Activated T-cell treated with anti-CD3 and anti-CD28 coated beads, Interleukin-2, amount 50 U/mL, for 72 hours (primary cell): ENCODE results near the gene SARNP. TPM values are rescaled to one million over a fixed set of nuclear protein-coding genes. Genes with fewer than 3 reads are reported as not detected.

ENCODE experiments used
- ATAC-seq, 2 donors: fragments of 150-1000 bp; cut with Tn5 transposase; replicated peaks in 1 of 2; 2 replicates each; pipeline ENCODE4 v1.10.0; 2021; ENCODE audit warnings: moderate library complexity in 2 of 2, mild to moderate bottlenecking in 1 of 2
- DNase-seq, 2 donors: peaks; one replicate each; pipeline ENCODE4 v3.0.0; 2021 to 2022; ENCODE audit warnings: mixed read lengths in 1 of 2
- H3K27ac Mint-ChIP-seq: one replicate; pipeline ENCODE4 v1.8.0; 2022; ENCODE audit warnings: mild to moderate bottlenecking, moderate library complexity, mixed read lengths
- H3K27me3 Mint-ChIP-seq: one replicate; pipeline ENCODE4 v1.8.0; 2022; ENCODE audit warnings: low read depth, mixed read lengths
- H3K36me3 Mint-ChIP-seq, 2 donors: one replicate each; pipeline ENCODE4 v1.8.0; 2022; ENCODE audit warnings: mixed read lengths in 2 of 2, mild to moderate bottlenecking in 1 of 2; ENCODE audit not compliant: insufficient read depth in 2 of 2
- H3K4me1 Mint-ChIP-seq: one replicate; pipeline ENCODE4 v1.8.0; 2022; ENCODE audit warnings: low read depth, mixed read lengths
- H3K4me3 Mint-ChIP-seq, 2 donors: one replicate each; pipeline ENCODE4 v1.8.0; 2022; ENCODE audit warnings: mild to moderate bottlenecking in 2 of 2, mixed read lengths in 2 of 2, moderate library complexity in 2 of 2
- H3K9me3 Mint-ChIP-seq, 2 donors: one replicate each; pipeline ENCODE4 v1.8.0; 2022; ENCODE audit warnings: mixed read lengths in 2 of 2
- total RNA-seq, 2 donors: library from RNA; stranded (reverse); gene quantifications; one replicate each; pipeline ENCODE4 v1.2.3, GENCODE V29; 2022

SARNP gene
- total RNA-seq, 2 donors from 2014 or later: 106 to 127 TPM

DNA sequence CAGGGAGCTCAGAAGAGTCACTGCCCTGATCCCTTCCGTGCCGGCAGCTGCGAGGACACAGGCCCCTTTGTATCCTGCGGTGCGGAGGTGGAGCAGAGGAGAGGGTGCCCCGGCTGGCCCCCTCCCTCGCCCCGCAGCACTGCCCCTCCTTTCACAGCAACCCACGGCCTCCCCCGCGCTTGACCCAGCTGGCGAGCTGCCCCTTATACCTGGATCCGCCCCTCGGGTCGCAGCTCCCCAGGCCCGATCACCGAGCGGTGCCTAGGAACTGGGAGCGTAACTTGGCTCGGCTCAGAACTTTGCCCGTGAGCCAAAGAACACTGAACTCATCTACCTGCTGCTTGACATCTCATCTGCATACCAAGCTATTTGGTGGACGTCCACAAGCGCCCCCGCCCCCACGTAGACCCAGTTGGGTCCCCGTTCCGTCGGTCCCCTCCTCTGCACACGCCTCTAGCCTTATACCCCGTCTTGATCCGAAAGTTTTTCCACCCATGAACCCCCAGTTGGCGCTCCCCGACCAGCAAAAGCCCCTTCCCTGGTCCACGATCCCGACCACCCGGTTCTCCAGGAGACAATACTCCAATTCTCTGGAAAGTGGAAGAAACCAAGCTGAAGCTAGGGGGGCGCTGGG, 12.6 kb upstream of the SARNP start:
- peak overlapping the region; percentile 92 for H3K27ac Mint-ChIP-seq
- H3K27me3 Mint-ChIP-seq: no peaks in the 10 kb centered on the region
- no peaks in the 10 kb centered on the region for H3K9me3 Mint-ChIP-seq
- DNase-seq (peak; percentile 44 to 50), ATAC-seq (peak; percentile 12 to 17)
- H3K4me1 Mint-ChIP-seq: peaks cover 60% of the 10 kb centered on the region
- peaks cover 9 to 15% of the 10 kb centered on the region in 2 donors for H3K36me3 Mint-ChIP-seq
- H3K4me3 Mint-ChIP-seq: peak overlapping the region; percentile 98 to 99

DNA sequence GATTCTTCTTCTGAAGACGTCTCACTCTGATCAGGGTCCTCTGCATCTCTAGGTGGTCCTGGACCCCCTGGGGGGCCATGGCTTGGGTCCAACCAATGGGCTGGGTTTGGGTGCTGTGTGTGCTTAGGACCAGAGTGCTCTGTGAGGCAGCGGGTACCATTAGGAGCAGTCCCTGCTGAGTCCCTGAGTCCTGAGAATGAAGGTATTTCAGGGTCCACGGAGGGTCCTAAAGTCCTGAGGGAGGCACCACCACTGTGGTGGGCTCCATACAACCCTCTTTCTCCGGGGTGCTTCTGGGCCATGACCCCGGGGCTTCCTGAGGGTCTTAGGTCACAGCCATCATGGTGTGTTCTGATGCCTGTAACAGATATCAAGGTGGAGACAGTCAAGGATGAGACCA, 10.8 kb upstream of the SARNP start:
- Mint-ChIP-seq H3K4me3 (peak overlapping the region; percentile 98 to 99), H3K27me3 (no peaks in the 10 kb centered on the region), H3K27ac (peak overlapping the region; percentile 95), H3K9me3 (no peaks in the 10 kb centered on the region), H3K36me3 (peaks cover 10 to 13% of the 10 kb centered on the region in 2 donors), H3K4me1 (peaks cover 67% of the 10 kb centered on the region)
- DNase-seq (no peak), ATAC-seq (no peak)

DNA sequence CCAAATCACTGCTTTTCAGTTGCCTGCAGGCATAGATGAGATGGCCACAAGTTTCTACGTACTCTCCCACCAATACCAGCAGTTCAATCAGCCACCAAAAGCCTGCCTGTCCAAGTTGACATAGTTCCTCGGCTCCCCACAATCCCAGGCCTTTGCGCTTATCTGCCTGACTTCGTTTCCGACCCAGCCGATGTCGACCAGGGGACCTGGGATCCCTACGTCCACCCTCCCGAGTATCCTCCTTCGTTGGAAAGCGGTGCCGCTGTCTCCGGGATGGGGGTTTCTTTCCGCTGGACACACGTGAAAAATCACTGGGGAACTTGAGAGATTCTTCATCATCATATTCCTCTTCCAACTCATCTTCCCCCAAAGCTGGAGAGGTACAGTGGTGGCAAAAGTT, 10.3 kb upstream of the SARNP start:
- Mint-ChIP-seq H3K4me3 (peak overlapping the region; percentile 98 to 99), H3K36me3 (peaks cover 12 to 15% of the 10 kb centered on the region in 2 donors), H3K9me3 (no peaks in the 10 kb centered on the region), H3K27ac (peak overlapping the region; percentile 95), H3K27me3 (no peaks in the 10 kb centered on the region), H3K4me1 (peaks cover 65% of the 10 kb centered on the region)
- no peak for DNase-seq
- no peak for ATAC-seq

DNA sequence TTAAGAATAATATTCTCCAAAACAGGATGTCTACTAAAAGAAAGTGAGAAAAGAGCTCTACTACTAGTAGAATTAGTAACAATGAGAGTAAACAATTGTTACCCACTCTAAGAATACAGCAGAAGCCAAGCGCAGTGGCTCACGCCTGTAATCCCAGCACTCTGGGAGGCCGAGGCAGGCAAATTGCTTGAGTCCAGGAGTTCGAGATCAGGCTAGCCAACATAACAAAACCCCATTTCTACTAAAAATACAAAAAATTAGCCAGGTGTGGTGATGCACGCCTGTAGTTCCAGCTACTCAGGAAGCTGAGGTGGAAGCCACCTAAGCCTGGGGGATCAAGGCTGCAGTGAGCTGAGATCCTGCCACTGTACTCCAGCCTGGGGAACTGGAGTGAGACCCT, 7.2 kb upstream of the SARNP start:
- H3K36me3 Mint-ChIP-seq: peaks cover 10 to 19% of the 10 kb centered on the region in 2 donors
- H3K4me3 Mint-ChIP-seq: peak overlapping the region; percentile 93 to 98
- peaks cover 47% of the 10 kb centered on the region for H3K4me1 Mint-ChIP-seq
- no peaks in the 10 kb centered on the region for H3K9me3 Mint-ChIP-seq
- ATAC-seq: no peak
- peak overlapping the region; percentile 99 for H3K27ac Mint-ChIP-seq
- peak in 1 of 2 donors; percentile 9 for DNase-seq
- no peaks in the 10 kb centered on the region for H3K27me3 Mint-ChIP-seq

DNA sequence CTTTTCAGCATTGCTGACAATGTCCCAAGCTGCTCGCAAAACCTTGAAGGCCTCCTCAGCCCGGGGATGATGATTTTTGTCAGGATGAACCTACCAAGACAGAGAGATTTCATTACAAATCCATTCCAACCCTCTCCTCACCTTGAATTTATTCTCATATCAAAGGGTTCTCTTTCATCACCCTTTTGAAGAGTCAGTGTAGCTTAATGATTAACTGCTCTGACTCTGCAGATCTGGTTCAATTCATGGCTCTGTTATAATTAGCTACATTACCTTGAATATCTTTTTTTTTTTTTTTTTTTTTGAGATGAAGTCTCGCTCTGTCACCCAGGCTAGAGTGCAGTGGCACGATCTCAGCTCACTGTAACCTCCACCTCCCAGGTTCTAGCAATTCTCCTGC, 5.9 kb upstream of the SARNP start:
- Mint-ChIP-seq H3K27ac (peak overlapping the region; percentile 99), H3K4me1 (peaks cover 56% of the 10 kb centered on the region), H3K9me3 (no peaks in the 10 kb centered on the region), H3K36me3 (peaks cover 7 to 19% of the 10 kb centered on the region in 2 donors), H3K4me3 (no peak overlapping the region), H3K27me3 (no peaks in the 10 kb centered on the region)
- ATAC-seq: no peak
- DNase-seq: no peak

DNA sequence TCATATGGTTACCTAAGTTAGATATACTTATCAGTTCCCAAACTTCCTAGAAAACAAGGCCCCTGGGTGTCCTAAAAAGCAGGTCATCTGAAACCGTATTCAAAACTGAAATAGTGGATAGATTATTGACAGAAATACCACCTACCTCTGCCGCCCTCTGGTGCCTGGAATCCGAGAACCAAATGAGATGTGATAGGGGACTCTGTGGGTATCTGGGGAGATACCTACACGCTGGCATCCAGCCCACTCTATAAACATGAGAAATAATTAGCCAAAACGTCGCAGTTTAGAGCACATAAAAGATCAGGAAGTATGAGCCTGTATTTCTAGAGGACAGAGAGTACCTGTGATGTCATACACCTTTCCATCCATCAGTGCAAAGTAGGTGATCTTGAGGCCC, 4.7 kb upstream of the SARNP start:
- Mint-ChIP-seq H3K36me3 (peaks cover 5 to 13% of the 10 kb centered on the region in 2 donors), H3K27me3 (no peaks in the 10 kb centered on the region)

DNA sequence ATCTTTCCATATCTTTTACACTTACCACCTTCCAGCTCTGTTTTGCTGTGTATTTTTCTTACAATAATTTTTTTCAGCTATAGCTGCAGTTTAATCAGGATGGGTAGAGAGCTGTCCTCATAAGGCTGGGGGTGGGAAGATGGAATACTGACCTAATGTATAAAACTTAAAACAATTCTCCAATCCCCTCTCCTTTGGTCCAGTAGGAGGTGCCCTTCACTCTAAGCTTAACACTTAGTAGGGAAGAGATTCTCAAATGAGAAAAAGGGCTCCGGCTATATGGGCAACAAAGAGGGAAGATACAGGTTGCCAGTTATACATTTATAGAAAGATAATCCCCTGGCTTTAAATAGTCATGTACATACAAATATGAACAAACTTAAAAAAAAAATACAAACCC, 3.2 kb upstream of the SARNP start:
- H3K27me3 Mint-ChIP-seq: no peaks in the 10 kb centered on the region
- peaks cover 37% of the 10 kb centered on the region for H3K4me1 Mint-ChIP-seq
- no peak for ATAC-seq
- H3K9me3 Mint-ChIP-seq: no peaks in the 10 kb centered on the region
- H3K27ac Mint-ChIP-seq: peak overlapping the region; percentile 68
- DNase-seq: no peak
- H3K36me3 Mint-ChIP-seq: peaks cover 5 to 10% of the 10 kb centered on the region in 2 donors
- H3K4me3 Mint-ChIP-seq: no peak overlapping the region

More for the DNA sequence above, 4.7 kb upstream of the SARNP start:
- Mint-ChIP-seq H3K9me3 (no peaks in the 10 kb centered on the region), H3K4me3 (no peak overlapping the region), H3K27ac (peak overlapping the region; percentile 29), H3K4me1 (peaks cover 46% of the 10 kb centered on the region)
- DNase-seq (no peak), ATAC-seq (no peak)

DNA sequence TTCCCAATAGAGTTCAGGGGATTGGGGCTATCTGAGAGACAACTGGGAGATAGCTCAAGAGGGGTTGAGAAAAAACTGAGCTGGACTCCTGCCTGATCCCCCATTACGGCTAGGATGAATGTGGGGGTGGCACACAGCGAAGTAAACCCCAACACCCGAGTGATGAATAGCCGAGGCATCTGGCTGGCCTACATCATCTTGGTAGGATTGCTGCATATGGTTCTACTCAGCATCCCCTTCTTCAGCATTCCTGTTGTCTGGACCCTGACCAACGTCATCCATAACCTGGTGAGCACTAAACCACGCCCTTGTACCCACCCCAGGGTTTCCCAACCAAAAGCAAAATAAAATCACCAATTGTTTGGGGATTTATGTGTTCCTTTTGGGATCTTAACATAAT, 1.4 kb upstream of the SARNP start:
- Mint-ChIP-seq H3K9me3 (no peaks in the 10 kb centered on the region), H3K36me3 (peaks cover 8 to 15% of the 10 kb centered on the region in 2 donors), H3K27ac (no peak overlapping the region), H3K4me1 (peaks cover 38% of the 10 kb centered on the region), H3K4me3 (no peak overlapping the region), H3K27me3 (no peaks in the 10 kb centered on the region)
- ATAC-seq: no peak
- DNase-seq: no peak

DNA sequence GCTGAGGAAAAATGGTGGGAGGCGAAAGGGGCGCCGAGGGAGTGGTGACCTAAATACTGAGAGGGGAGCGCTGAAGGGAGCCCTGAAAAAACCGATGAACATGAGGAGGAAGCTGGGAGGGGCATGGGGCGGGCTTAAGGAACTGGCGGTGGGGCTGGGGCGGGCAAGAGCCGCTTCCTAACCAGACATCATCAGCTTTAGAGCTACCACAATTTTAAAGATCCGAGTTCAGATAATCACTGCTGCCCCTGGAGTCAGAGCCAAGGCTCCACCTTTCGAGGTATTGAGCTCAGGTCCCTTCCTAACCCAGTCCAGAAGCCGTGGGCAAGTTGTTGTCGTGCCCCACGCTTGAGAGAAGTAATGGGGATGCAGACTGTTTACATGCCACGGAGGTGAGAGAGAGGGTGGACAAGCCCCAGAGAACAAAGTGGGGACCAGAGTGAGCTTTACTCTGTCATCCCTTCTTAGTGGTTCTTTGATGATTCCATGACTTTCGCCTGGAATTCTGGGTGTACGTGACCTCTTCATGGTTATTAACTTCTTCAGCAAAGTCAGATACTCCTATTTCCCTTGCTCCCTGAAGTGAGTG, 710 bp upstream of the SARNP start:
- H3K4me3 Mint-ChIP-seq: no peak overlapping the region
- peaks cover 6 to 15% of the 10 kb centered on the region in 2 donors for H3K36me3 Mint-ChIP-seq
- ATAC-seq: peak; percentile 59 to 61
- H3K9me3 Mint-ChIP-seq: no peaks in the 10 kb centered on the region
- peaks cover 39% of the 10 kb centered on the region for H3K4me1 Mint-ChIP-seq
- no peak overlapping the region for H3K27ac Mint-ChIP-seq
- DNase-seq: no peak
- no peaks in the 10 kb centered on the region for H3K27me3 Mint-ChIP-seq

DNA sequence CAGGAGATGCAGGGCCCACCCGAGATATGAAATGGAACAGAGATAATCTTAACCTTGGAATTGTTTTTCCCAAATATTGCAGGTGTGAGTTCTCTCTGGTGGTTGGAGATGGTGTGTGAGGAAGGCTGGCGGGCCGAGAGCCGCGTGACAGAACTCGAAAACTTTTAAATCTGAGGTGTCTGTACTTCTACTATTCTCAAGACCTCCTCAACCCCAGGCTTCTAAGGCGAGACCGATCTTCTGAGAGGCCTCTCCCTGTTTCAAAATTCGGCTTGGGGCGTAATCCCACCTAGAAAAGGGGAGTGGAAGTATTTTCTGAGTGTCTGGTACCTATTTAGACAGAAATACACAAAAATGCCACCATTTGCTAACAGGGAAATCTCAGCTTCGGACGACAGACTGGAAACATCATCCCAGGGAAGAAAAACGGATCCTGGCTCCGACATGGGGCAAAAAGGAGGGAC, 611 bp downstream of the SARNP start:
- Mint-ChIP-seq H3K36me3 (peaks cover 9 to 14% of the 10 kb centered on the region in 2 donors), H3K9me3 (no peaks in the 10 kb centered on the region), H3K4me3 (no peak overlapping the region), H3K4me1 (peaks cover 52% of the 10 kb centered on the region), H3K27me3 (no peaks in the 10 kb centered on the region), H3K27ac (no peak overlapping the region)
- no peak for ATAC-seq
- DNase-seq: no peak

DNA sequence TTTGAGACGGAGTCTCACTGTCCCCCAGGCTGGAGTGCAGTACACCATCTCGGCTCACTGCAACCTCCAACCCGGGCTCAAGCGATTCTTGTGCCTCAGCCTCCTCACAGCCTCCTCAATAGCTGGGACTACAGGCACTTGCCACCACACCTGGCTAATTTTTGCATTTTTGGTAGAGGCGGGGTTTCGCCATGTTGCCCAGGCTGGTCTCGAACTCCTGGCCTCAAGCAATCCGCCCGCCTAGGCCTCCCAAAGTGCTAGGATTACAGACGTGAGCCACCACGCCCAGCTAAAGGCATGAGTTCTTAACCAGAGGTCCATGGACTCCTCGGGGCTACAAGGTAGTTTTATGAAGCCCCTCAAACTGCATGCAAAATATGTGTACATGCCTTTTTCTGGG, 2.1 kb downstream of the SARNP start:
- Mint-ChIP-seq H3K27ac (peak overlapping the region; percentile 88), H3K4me1 (peaks cover 60% of the 10 kb centered on the region), H3K4me3 (no peak overlapping the region), H3K36me3 (peaks cover 9 to 11% of the 10 kb centered on the region in 2 donors), H3K9me3 (no peaks in the 10 kb centered on the region), H3K27me3 (no peaks in the 10 kb centered on the region)
- ATAC-seq: no peak
- DNase-seq: no peak

DNA sequence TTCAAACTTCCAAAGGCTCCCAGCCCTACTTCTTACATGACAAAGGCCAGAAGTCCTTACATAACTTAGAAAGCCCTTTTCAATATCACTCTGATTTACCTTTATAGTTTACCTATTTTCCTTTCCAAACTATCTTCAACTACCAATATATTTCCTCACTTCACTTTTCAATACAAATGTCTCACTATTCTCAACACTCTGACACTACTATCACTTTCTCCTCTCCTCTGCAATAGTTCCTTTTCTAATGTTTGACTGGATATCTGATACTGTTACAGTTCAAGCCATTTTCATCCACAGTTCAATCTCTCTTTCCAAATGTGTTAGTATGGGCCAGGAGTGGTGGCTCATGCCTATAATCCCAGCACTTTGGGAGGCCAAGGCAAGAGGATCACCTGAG, 3.3 kb downstream of the SARNP start:
- no peaks in the 10 kb centered on the region for H3K9me3 Mint-ChIP-seq
- ATAC-seq: no peak
- no peak for DNase-seq
- H3K4me1 Mint-ChIP-seq: peaks cover 60% of the 10 kb centered on the region
- peak overlapping the region; percentile 18 for H3K27ac Mint-ChIP-seq
- peaks cover 9 to 15% of the 10 kb centered on the region in 2 donors for H3K36me3 Mint-ChIP-seq
- no peaks in the 10 kb centered on the region for H3K27me3 Mint-ChIP-seq
- peak overlapping the region in 1 of 2 donors; percentile 4 for H3K4me3 Mint-ChIP-seq

DNA sequence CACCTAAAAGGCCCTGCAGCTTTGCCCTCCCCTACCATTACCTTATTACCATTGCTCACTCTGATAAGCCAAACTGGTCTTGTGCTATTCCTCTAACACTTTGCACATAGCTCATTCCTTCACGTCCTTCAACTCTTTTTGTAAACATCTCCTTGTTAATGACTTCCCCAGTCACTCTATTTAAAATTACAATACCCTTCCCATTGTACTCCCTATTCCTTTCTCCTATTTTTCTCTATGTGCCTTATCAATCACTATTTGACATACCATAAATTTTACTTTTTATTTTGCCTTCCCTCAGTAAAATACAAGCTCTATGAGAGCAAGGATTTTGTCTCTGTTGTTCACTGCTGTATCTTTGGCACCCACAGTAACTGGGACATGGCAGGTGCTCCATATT, 5.4 kb downstream of the SARNP start:
- DNase-seq: no peak
- no peaks in the 10 kb centered on the region for H3K9me3 Mint-ChIP-seq

More for the DNA sequence above, 5.4 kb downstream of the SARNP start:
- H3K4me1 Mint-ChIP-seq: peaks cover 52% of the 10 kb centered on the region
- H3K27ac Mint-ChIP-seq: peak overlapping the region; percentile 56
- H3K27me3 Mint-ChIP-seq: no peaks in the 10 kb centered on the region
- H3K4me3 Mint-ChIP-seq: no peak overlapping the region
- H3K36me3 Mint-ChIP-seq: peaks cover 9 to 18% of the 10 kb centered on the region in 2 donors
- no peak for ATAC-seq
